Femur (tissue), 1 donor: ENCODE results near the gene MAP3K12.
A peak's percentile ranks its signal among the peaks of the same experiment; 100 is the strongest.
"Not testable (repeated sequence)": the region's sequence is repeated elsewhere in the genome, so short reads cannot be mapped to it uniquely, and the experiment has no call there.

Experiments used
- DNase-seq: peaks from one replicate; pipeline ENCODE4 v3.0.0-alpha.2; 2017

MAP3K12 gene

GRCh38 chr12:53499266-53500141 lies at the start of gene MAP3K12:
TSS of gene MAP3K12 (minus strand) at chr12:53499458. CDS start at chr12:53487391, 12,067 bp downstream.
- peak; percentile 81 for DNase-seq

GRCh38 chr12:53548354-53548753 lies 49.1 kb upstream of the MAP3K12 start:
- DNase-seq: not testable (repeated sequence)

- peak; percentile 76 for DNase-seq
Measured at GRCh38 chr12:53543539-53543938, 44.3 kb upstream of the MAP3K12 start.

GRCh38 chr12:53539526-53539925 lies 40.3 kb upstream of the MAP3K12 start:
- DNase-seq: no peak

GRCh38 chr12:53538209-53538689 lies 39.0 kb upstream of the MAP3K12 start:
- no peak for DNase-seq

GRCh38 chr12:53536962-53537361 lies 37.7 kb upstream of the MAP3K12 start:
- DNase-seq: no peak

GRCh38 chr12:53533471-53533870 lies 34.2 kb upstream of the MAP3K12 start:
- no peak for DNase-seq

- no peak for DNase-seq
Measured at GRCh38 chr12:53532524-53533445, 33.5 kb upstream of the MAP3K12 start.

GRCh38 chr12:53532021-53532420 lies 32.8 kb upstream of the MAP3K12 start:
- DNase-seq: no peak

- DNase-seq: no peak
Measured at GRCh38 chr12:53530920-53531319, 31.7 kb upstream of the MAP3K12 start.

- DNase-seq: no peak
Measured at GRCh38 chr12:53530061-53530460, 30.8 kb upstream of the MAP3K12 start.

- no peak for DNase-seq
Measured at GRCh38 chr12:53524476-53524875, 25.2 kb upstream of the MAP3K12 start.

- DNase-seq: no peak
Measured at GRCh38 chr12:53523131-53523530, 23.9 kb upstream of the MAP3K12 start.

- no peak for DNase-seq
Measured at GRCh38 chr12:53518381-53518780, 19.1 kb upstream of the MAP3K12 start.

- DNase-seq: no peak
Measured at GRCh38 chr12:53516758-53517455, 17.6 kb upstream of the MAP3K12 start.

GRCh38 chr12:53515291-53515680 lies 16.0 kb upstream of the MAP3K12 start:
- DNase-seq: no peak

GRCh38 chr12:53514628-53515290 lies 15.5 kb upstream of the MAP3K12 start:
- no peak for DNase-seq

GRCh38 chr12:53513712-53514410 lies 14.6 kb upstream of the MAP3K12 start:
- DNase-seq: no peak

GRCh38 chr12:53510181-53510812 lies 11.0 kb upstream of the MAP3K12 start:
- DNase-seq: no peak

GRCh38 chr12:53508534-53509170 lies 9.4 kb upstream of the MAP3K12 start:
- DNase-seq: peak; percentile 90

GRCh38 chr12:53507603-53507885 lies 8.3 kb upstream of the MAP3K12 start:
- DNase-seq: peak; percentile 12
